Peyer's patch (tissue), 4 donors: Measurements from ENCODE around the gene CD164.

Experiments used
- CTCF ChIP-seq, 6 experiments: fragments of 450-650 bp in 4 of 6; fragments of 200-600 bp in 2 of 6; sonication (generic) in 1 of 6; IDR thresholded peaks; one replicate each; pipeline ENCODE4 v1.5.1; 2017 to 2019; ENCODE audit warnings: antibody characterized with exemption in 6 of 6, mild to moderate bottlenecking in 3 of 6, moderate library complexity in 1 of 6
- POLR2A ChIP-seq, 2 donors: fragments of 450-650 bp; IDR thresholded peaks; one replicate each; pipeline ENCODE4 v1.5.1; 2017; ENCODE audit warnings: antibody characterized with exemption in 2 of 2, mild to moderate bottlenecking in 2 of 2, moderate library complexity in 2 of 2

- TF ChIP-seq CTCF (IDR thresholded peaks at IDR 0.05), result no peak
- no peak for TF ChIP-seq POLR2A (IDR thresholded peaks at IDR 0.05)
Measured at GRCh38 chr6:109373762-109374161, 8.5 kb downstream of the CD164 start.
